SK-N-SH (cell line): Measurements from ENCODE around the gene DHX35. TPM values are rescaled to one million over a fixed set of nuclear protein-coding genes. Genes with fewer than 3 reads are reported as not detected.

Source experiments
- CTCF ChIA-PET: fragments of 300-600, 350-600 bp; formaldehyde crosslinking; extraction: SDS; loops from one replicate; lab custom pipeline; 2021; lab: Yijun Ruan, JAX
- POLR2A ChIA-PET: fragments of 350-600 bp; sonication (Branson Sonifier 250); formaldehyde crosslinking; extraction: SDS; loops from one replicate; lab custom pipeline; 2020; ENCODE audit warnings: antibody characterized with exemption, inconsistent platforms; lab: Yijun Ruan, JAX
- DNase-seq: peaks from one replicate; pipeline ENCODE4 v3.0.0; 2012
- H2AFZ ChIP-seq: fragments of 200-600 bp; sonication (generic); 2 replicates; pipeline ENCODE4 v1.8.1; 2016; ENCODE audit warnings: antibody characterized with exemption, mild to moderate bottlenecking, low read depth
- H3F3A ChIP-seq: fragments of 200-600 bp; sonication (generic); replicated peaks from 2 replicates; pipeline ENCODE3; 2016; ENCODE audit warnings: antibody characterized with exemption, mild to moderate bottlenecking; ENCODE audit not compliant: insufficient read depth
- H3K27ac ChIP-seq, 2 experiments: fragments of 200-500 bp in 1 of 2; fragments of 200-600 bp in 1 of 2; sonication (Bioruptor generic) in 1 of 2; sonication (generic), shearing (Covaris generic) in 1 of 2; 2 replicates each; pipeline versions ENCODE4 v1.5.1 to v1.6.1; 2014 to 2016; ENCODE audit warnings: low read depth in 2 of 2, inconsistent platforms in 1 of 2, low read length in 1 of 2, mild to moderate bottlenecking in 1 of 2, mixed read lengths in 1 of 2
- H3K27me3 ChIP-seq: fragments of 200-600 bp; sonication (generic), shearing (Covaris generic); 2 replicates; pipeline ENCODE4 v1.6.1; 2016; ENCODE audit warnings: mixed run types; ENCODE audit not compliant: insufficient read depth
- H3K36me3 ChIP-seq, 2 experiments: fragments of 200-500 bp in 1 of 2; fragments of 200-600 bp in 1 of 2; sonication (Bioruptor generic) in 1 of 2; sonication (generic) in 1 of 2; replicated peaks in 1 of 2; 2 replicates each; pipeline versions ENCODE3 to v1.5.1; 2014 to 2016; ENCODE audit warnings: low read length in 1 of 2, mild to moderate bottlenecking in 1 of 2; ENCODE audit not compliant: insufficient read depth in 2 of 2, control insufficient read depth in 1 of 2
- H3K4me1 ChIP-seq, 2 experiments: fragments of 200-500 bp in 1 of 2; fragments of 200-600 bp in 1 of 2; sonication (Bioruptor generic) in 1 of 2; sonication (generic), shearing (Covaris generic) in 1 of 2; 2 replicates each; pipeline versions ENCODE4 v1.5.1 to v1.6.1; 2014 to 2016; ENCODE audit warnings: low read depth in 1 of 2, low read length in 1 of 2, mixed run types in 1 of 2; ENCODE audit not compliant: insufficient read depth in 2 of 2, control insufficient read depth in 1 of 2
- H3K4me2 ChIP-seq: fragments of 200-600 bp; sonication (generic), shearing (Covaris generic); 2 replicates; pipeline ENCODE4 v1.6.1; 2017; ENCODE audit warnings: mixed run types
- H3K4me3 ChIP-seq, 2 experiments: fragments of 200-500 bp in 1 of 2; fragments of 200-600 bp in 1 of 2; sonication (Bioruptor generic) in 1 of 2; sonication (generic), shearing (Covaris generic) in 1 of 2; 2 replicates each; pipeline versions ENCODE4 v1.5.1 to v1.8.1; 2014 to 2016; ENCODE audit warnings: low read depth in 2 of 2, inconsistent platforms in 1 of 2, low read length in 1 of 2, mild to moderate bottlenecking in 1 of 2, mixed read lengths in 1 of 2, moderate library complexity in 1 of 2
- H3K79me2 ChIP-seq: fragments of 200-600 bp; sonication (generic); 2 replicates; pipeline ENCODE4 v1.8.1; 2017; ENCODE audit warnings: mild to moderate bottlenecking; ENCODE audit not compliant: insufficient read depth
- H3K9ac ChIP-seq: fragments of 200-600 bp; sonication (generic); 2 replicates; pipeline ENCODE4 v1.6.1; 2017; ENCODE audit warnings: mixed run types
- H3K9me2 ChIP-seq: fragments of 200-600 bp; sonication (generic); 2 replicates; pipeline ENCODE4 v1.6.1; 2017; ENCODE audit warnings: mixed run types
- H3K9me3 ChIP-seq: fragments of 200-600 bp; sonication (generic); 2 replicates; pipeline ENCODE4 v1.6.1; 2017; ENCODE audit warnings: mixed run types, mild to moderate bottlenecking, moderate library complexity
- H4K20me1 ChIP-seq: fragments of 200-600 bp; sonication (generic); 2 replicates; pipeline ENCODE4 v1.6.1; 2017; ENCODE audit warnings: mild to moderate bottlenecking, mixed run types; ENCODE audit not compliant: insufficient read depth
- ELF1 ChIP-seq: IDR thresholded peaks from 2 replicates; pipeline ENCODE4 v1.4.0; 2012
- EP300 ChIP-seq, 2 experiments: IDR thresholded peaks; 2 replicates each; pipeline versions ENCODE4 v1.4.0 to v1.6.1; 2012; ENCODE audit warnings: borderline replicate concordance in 1 of 2, low read depth in 1 of 2, low read length in 1 of 2
- EZH2phosphoT487 ChIP-seq: fragments of 200-600 bp; sonication (generic); IDR thresholded peaks from 2 replicates; pipeline ENCODE4 v1.6.1; 2017; ENCODE audit warnings: low read depth, mixed run types, mild to moderate bottlenecking, antibody characterized with exemption, moderate library complexity, borderline replicate concordance
- FOSL2 ChIP-seq: IDR thresholded peaks from 2 replicates; pipeline ENCODE4 v1.4.0; 2012; ENCODE audit warnings: low read depth, mild to moderate bottlenecking, moderate library complexity, borderline replicate concordance
- GATA2 ChIP-seq: sonication (generic); formaldehyde crosslinking; IDR thresholded peaks from 2 replicates; pipeline ENCODE4 v1.5.0; 2020; ENCODE audit warnings: mild to moderate bottlenecking, missing genetic modification reagents
- IRF3 ChIP-seq: fragments of 150-350 bp; IDR thresholded peaks from 2 replicates; pipeline ENCODE4 v1.6.1; 2016; ENCODE audit warnings: mild to moderate bottlenecking, low read depth, low read length
- JUND ChIP-seq: IDR thresholded peaks from 2 replicates; pipeline ENCODE4 v1.4.0; 2012
- NFIC ChIP-seq: IDR thresholded peaks from 2 replicates; pipeline ENCODE4 v1.4.0; 2012; ENCODE audit warnings: borderline replicate concordance
- POLR2AphosphoS5 ChIP-seq: IDR thresholded peaks from 2 replicates; pipeline ENCODE4 v1.6.1; 2012; ENCODE audit warnings: low read depth, low read length
- RFX5 ChIP-seq: IDR thresholded peaks from 2 replicates; pipeline ENCODE4 v1.6.1; 2012; ENCODE audit warnings: mild to moderate bottlenecking, improper control_type of control experiment, low read length
- RXRA ChIP-seq: IDR thresholded peaks from 2 replicates; pipeline ENCODE4 v1.4.0; 2012; ENCODE audit warnings: low read depth, mild to moderate bottlenecking, borderline replicate concordance
- SIN3A ChIP-seq: IDR thresholded peaks from 2 replicates; pipeline ENCODE4 v1.6.1; 2012; ENCODE audit warnings: low read depth, mild to moderate bottlenecking, low read length, moderate library complexity, borderline replicate concordance
- SMC3 ChIP-seq: IDR thresholded peaks from 2 replicates; pipeline ENCODE4 v1.6.1; 2012; ENCODE audit warnings: low read depth, low read length, improper control_type of control experiment
- TEAD4 ChIP-seq: IDR thresholded peaks from 2 replicates; pipeline ENCODE4 v1.4.0; 2012; ENCODE audit warnings: mild to moderate bottlenecking, borderline replicate concordance; ENCODE audit not compliant: insufficient read depth
- WGBS: methylation state at CpG from one replicate; pipeline ENCODE4 v1.1.6; 2017; ENCODE audit warnings: low lambda C conversion rate; 5-methylcytosine and 5-hydroxymethylcytosine counted together
- polyA plus RNA-seq, 3 experiments: library from polyadenylated mRNA; depleted of rRNA; stranded (reverse); fragments of >200 nt; gene quantifications; 2 replicates each; pipeline ENCODE4 v1.2.3, GENCODE V29; 2012
- TF ChIP-seq, protein P1 (sequence below): fragments of 200-600 bp; sonication (generic); IDR thresholded peaks from 2 replicates; pipeline ENCODE4 v1.6.1; 2017; ENCODE audit warnings: antibody characterized with exemption, mild to moderate bottlenecking, moderate library complexity
- TF ChIP-seq, protein P2 (sequence below): IDR thresholded peaks from 2 replicates; pipeline ENCODE4 v1.4.0; 2012; ENCODE audit warnings: low read depth, borderline replicate concordance
- TF ChIP-seq, protein P3 (sequence below): fragments of 150-350 bp; IDR thresholded peaks from 2 replicates; pipeline ENCODE4 v1.6.1; 2017; ENCODE audit warnings: antibody characterized with exemption, low read length, low read depth, borderline replicate concordance
- TF ChIP-seq, protein P4 (sequence below): IDR thresholded peaks from 2 replicates; pipeline ENCODE4 v1.4.0; 2012; ENCODE audit warnings: low read depth, borderline replicate concordance

Gene DHX35
- polyA plus RNA-seq, 1 of the 3 experiments (the other 2 are of a cell fraction): 17.1 TPM

DNA sequence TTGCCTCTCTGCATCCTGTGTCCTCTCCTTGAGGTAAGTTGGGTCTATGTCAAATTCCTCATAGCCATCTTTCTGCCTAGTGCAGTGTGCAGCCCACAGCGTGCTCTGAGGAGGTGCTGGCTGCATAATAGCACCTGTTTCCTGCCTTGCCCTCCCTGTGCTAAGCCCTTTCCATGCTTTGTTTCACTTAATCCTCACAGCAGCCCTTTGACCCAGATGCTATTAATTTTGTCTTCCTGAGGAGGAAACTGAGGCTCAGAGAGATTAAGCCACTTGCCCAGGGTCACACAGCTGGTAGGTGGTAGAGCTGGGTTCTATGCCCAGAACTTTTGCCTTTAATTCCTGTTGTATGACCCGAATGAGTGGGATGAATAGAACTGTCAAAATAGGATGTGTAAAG is 22.5 kb upstream of the DHX35 start:
- Histone ChIP-seq H3K9ac (no peak overlapping the region), H3K4me3 (no peak overlapping the region), H2AFZ (no peak overlapping the region), H3K36me3 (peaks cover 14 to 15% of the 10 kb centered on the region in 2 experiments), H3K4me2 (no peak overlapping the region), H3K79me2 (peaks cover 99% of the 10 kb centered on the region), H3K27ac (no peak overlapping the region), H3K27me3 (no peaks in the 10 kb centered on the region), H4K20me1 (peaks cover 31% of the 10 kb centered on the region; the same call in 1 of the 2 replicates), H3K9me2 (no peaks in the 10 kb centered on the region), H3F3A (no peaks in the 10 kb centered on the region), H3K4me1 (no peaks in the 10 kb centered on the region; a peak in 1 of 4 replicates), H3K9me3 (no peaks in the 10 kb centered on the region)
- ChIA-PET POLR2A (no interaction called here), CTCF (interaction anchor here (1.0 kb wide), 1 partner anchor 13 kb away, joined by 3 read pairs; the partner anchor contains the start of gene FAM83D)
- WGBS: 83% methylated on average over 2 of the region's 2 CpGs
- DNase-seq: no peak
- no peak for TF ChIP-seq RXRA
- TF ChIP-seq SMC3: no peak
- TF ChIP-seq TEAD4: no peak
- TF ChIP-seq, protein P1, sequence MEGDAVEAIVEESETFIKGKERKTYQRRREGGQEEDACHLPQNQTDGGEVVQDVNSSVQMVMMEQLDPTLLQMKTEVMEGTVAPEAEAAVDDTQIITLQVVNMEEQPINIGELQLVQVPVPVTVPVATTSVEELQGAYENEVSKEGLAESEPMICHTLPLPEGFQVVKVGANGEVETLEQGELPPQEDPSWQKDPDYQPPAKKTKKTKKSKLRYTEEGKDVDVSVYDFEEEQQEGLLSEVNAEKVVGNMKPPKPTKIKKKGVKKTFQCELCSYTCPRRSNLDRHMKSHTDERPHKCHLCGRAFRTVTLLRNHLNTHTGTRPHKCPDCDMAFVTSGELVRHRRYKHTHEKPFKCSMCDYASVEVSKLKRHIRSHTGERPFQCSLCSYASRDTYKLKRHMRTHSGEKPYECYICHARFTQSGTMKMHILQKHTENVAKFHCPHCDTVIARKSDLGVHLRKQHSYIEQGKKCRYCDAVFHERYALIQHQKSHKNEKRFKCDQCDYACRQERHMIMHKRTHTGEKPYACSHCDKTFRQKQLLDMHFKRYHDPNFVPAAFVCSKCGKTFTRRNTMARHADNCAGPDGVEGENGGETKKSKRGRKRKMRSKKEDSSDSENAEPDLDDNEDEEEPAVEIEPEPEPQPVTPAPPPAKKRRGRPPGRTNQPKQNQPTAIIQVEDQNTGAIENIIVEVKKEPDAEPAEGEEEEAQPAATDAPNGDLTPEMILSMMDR: no peak
- TF ChIP-seq, protein P2, sequence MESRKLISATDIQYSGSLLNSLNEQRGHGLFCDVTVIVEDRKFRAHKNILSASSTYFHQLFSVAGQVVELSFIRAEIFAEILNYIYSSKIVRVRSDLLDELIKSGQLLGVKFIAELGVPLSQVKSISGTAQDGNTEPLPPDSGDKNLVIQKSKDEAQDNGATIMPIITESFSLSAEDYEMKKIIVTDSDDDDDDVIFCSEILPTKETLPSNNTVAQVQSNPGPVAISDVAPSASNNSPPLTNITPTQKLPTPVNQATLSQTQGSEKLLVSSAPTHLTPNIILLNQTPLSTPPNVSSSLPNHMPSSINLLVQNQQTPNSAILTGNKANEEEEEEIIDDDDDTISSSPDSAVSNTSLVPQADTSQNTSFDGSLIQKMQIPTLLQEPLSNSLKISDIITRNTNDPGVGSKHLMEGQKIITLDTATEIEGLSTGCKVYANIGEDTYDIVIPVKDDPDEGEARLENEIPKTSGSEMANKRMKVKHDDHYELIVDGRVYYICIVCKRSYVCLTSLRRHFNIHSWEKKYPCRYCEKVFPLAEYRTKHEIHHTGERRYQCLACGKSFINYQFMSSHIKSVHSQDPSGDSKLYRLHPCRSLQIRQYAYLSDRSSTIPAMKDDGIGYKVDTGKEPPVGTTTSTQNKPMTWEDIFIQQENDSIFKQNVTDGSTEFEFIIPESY: no peak
- TF ChIP-seq SIN3A: no peak
- TF ChIP-seq ELF1: no peak
- no peak for TF ChIP-seq EP300 (IDR thresholded peaks at IDR 0.05; ENCODE audit: borderline replicate concordance in 1 of 2, low read depth in 1 of 2, low read length in 1 of 2)
- TF ChIP-seq RFX5: no peak
- no peak for TF ChIP-seq GATA2 (CRISPR knock-in tag)
- TF ChIP-seq FOSL2: no peak
- TF ChIP-seq POLR2AphosphoS5: no peak
- no peak for TF ChIP-seq NFIC
- no peak for TF ChIP-seq EZH2phosphoT487
- TF ChIP-seq JUND: no peak
- TF ChIP-seq, protein P3, sequence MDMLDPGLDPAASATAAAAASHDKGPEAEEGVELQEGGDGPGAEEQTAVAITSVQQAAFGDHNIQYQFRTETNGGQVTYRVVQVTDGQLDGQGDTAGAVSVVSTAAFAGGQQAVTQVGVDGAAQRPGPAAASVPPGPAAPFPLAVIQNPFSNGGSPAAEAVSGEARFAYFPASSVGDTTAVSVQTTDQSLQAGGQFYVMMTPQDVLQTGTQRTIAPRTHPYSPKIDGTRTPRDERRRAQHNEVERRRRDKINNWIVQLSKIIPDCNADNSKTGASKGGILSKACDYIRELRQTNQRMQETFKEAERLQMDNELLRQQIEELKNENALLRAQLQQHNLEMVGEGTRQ: no peak
- TF ChIP-seq IRF3: no peak
- TF ChIP-seq, protein P4, sequence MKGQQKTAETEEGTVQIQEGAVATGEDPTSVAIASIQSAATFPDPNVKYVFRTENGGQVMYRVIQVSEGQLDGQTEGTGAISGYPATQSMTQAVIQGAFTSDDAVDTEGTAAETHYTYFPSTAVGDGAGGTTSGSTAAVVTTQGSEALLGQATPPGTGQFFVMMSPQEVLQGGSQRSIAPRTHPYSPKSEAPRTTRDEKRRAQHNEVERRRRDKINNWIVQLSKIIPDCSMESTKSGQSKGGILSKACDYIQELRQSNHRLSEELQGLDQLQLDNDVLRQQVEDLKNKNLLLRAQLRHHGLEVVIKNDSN: no peak
